ENCODE results near the gene P2RX5. TPM values are rescaled to one million over a fixed set of nuclear protein-coding genes. Genes with fewer than 3 reads are reported as not detected.

Gene P2RX5
- polyA plus RNA-seq, 1 donor (not counting 4 experiments of a cell fraction or from before 2014, with no cell fraction given) = 0.43 TPM

GRCh38 chr17:3739422-3740124 is 43.6 kb upstream of the P2RX5 start:
- no peaks in the 10 kb centered on the region for H4K20me1 ChIP-seq (ENCODE audit: control insufficient read depth, extremely low read depth, insufficient read depth, low read length)
- no peaks in the 10 kb centered on the region for H3K79me2 ChIP-seq (ENCODE audit: control insufficient read depth, insufficient read depth, low read length)
- H3K27me3 ChIP-seq (ENCODE audit: control insufficient read depth, extremely low read depth, insufficient read depth, low read length) = no peaks in the 10 kb centered on the region
- no peak overlapping the region for H3K9ac ChIP-seq (ENCODE audit: control insufficient read depth, extremely low read depth, insufficient read depth, low read length)
- no peaks in the 10 kb centered on the region for H3K36me3 ChIP-seq (ENCODE audit: control insufficient read depth in 2 of 2, extremely low read depth in 1 of 2, insufficient read depth in 2 of 2, low read length in 2 of 2)
- H3K27ac ChIP-seq (ENCODE audit: control insufficient read depth, insufficient read depth, low read length) = no peak overlapping the region
- dilution Hi-C loops (cut with MboI; ENCODE audit: extremely low pct_ligation_motif_present, low sequenced_read_pairs) = no loop called here
- H3K9me1 ChIP-seq (ENCODE audit: control insufficient read depth, extremely low read depth, insufficient read depth, low read length) = no peaks in the 10 kb centered on the region
- no peaks in the 10 kb centered on the region for H3K9me3 ChIP-seq (ENCODE audit: control insufficient read depth, low read depth, low read length)
- TF ChIP-seq EZH2 (IDR thresholded peaks at IDR 0.05; ENCODE audit: low read length) (no peak), CTCF (optimal IDR thresholded peaks at IDR 0.05 in 1 of 3, IDR thresholded peaks at IDR 0.05 in 1 of 3, conservative IDR thresholded peaks at IDR 0.05 in 1 of 3; ENCODE audit: extremely low read depth in 1 of 3, insufficient read depth in 2 of 3, low read length in 3 of 3) (no peak)
- H3K4me3 ChIP-seq (ENCODE audit: control insufficient read depth in 2 of 3, extremely low read depth in 1 of 3, insufficient read depth in 2 of 3, low read depth in 1 of 3, low read length in 3 of 3) = no peak overlapping the region
- DNase-seq (ENCODE audit: low read depth, low spot score) (no peak), FAIRE-seq (no peak)
- no peak overlapping the region for H2AFZ ChIP-seq (ENCODE audit: control insufficient read depth, low read length)
- H3K4me1 ChIP-seq (ENCODE audit: control insufficient read depth, extremely low read depth, insufficient read depth, low read length) = peaks cover 13% of the 10 kb centered on the region
- H3K4me2 ChIP-seq (ENCODE audit: control insufficient read depth, extremely low read depth, insufficient read depth, low read depth, low read length) = no peak overlapping the region

GRCh38 chr17:3738562-3739295 is 42.8 kb upstream of the P2RX5 start:
- no peaks in the 10 kb centered on the region for H3K9me3 ChIP-seq (ENCODE audit: control insufficient read depth, low read depth, low read length)
- H3K4me1 ChIP-seq (ENCODE audit: control insufficient read depth, extremely low read depth, insufficient read depth, low read length) = peaks cover 13% of the 10 kb centered on the region
- no peaks in the 10 kb centered on the region for H4K20me1 ChIP-seq (ENCODE audit: control insufficient read depth, extremely low read depth, insufficient read depth, low read length)
- TF ChIP-seq CTCF (optimal IDR thresholded peaks at IDR 0.05 in 1 of 3, IDR thresholded peaks at IDR 0.05 in 1 of 3, conservative IDR thresholded peaks at IDR 0.05 in 1 of 3; ENCODE audit: extremely low read depth in 1 of 3, insufficient read depth in 2 of 3, low read length in 3 of 3) = peak in 1 of 3 experiments; percentile 6
- TF ChIP-seq EZH2 (IDR thresholded peaks at IDR 0.05; ENCODE audit: low read length) = no peak
- H3K9me1 ChIP-seq (ENCODE audit: control insufficient read depth, extremely low read depth, insufficient read depth, low read length) = no peaks in the 10 kb centered on the region
- H3K4me3 ChIP-seq (ENCODE audit: control insufficient read depth in 2 of 3, extremely low read depth in 1 of 3, insufficient read depth in 2 of 3, low read depth in 1 of 3, low read length in 3 of 3) = peak overlapping the region in 2 of 3 experiments; percentile 12 to 60
- DNase-seq (ENCODE audit: low read depth, low spot score) (peak; percentile 41), FAIRE-seq (peak; percentile 89)
- H3K9ac ChIP-seq (ENCODE audit: control insufficient read depth, extremely low read depth, insufficient read depth, low read length) = peak overlapping the region; percentile 59
- H3K27me3 ChIP-seq (ENCODE audit: control insufficient read depth, extremely low read depth, insufficient read depth, low read length) = no peaks in the 10 kb centered on the region
- H3K4me2 ChIP-seq (ENCODE audit: control insufficient read depth, extremely low read depth, insufficient read depth, low read depth, low read length) = peak overlapping the region; percentile 77
- H2AFZ ChIP-seq (ENCODE audit: control insufficient read depth, low read length) = peak overlapping the region; percentile 88
- dilution Hi-C loops (cut with MboI; ENCODE audit: extremely low pct_ligation_motif_present, low sequenced_read_pairs) = no loop called here
- H3K79me2 ChIP-seq (ENCODE audit: control insufficient read depth, insufficient read depth, low read length) = no peaks in the 10 kb centered on the region
- H3K27ac ChIP-seq (ENCODE audit: control insufficient read depth, insufficient read depth, low read length) = no peak overlapping the region
- no peaks in the 10 kb centered on the region for H3K36me3 ChIP-seq (ENCODE audit: control insufficient read depth in 2 of 2, extremely low read depth in 1 of 2, insufficient read depth in 2 of 2, low read length in 2 of 2)

Data from keratinocyte (primary cell).